WERI-Rb-1 (cell line): ENCODE data around the gene TTYH3.
"Not testable (repeated sequence)": the region's sequence is repeated elsewhere in the genome, so short reads cannot be mapped to it uniquely, and the experiment has no call there.

Experiments used
- DNase-seq: peaks from one replicate; pipeline ENCODE4 v3.0.0-alpha.2; 2020
- H3K27ac ChIP-seq: fragments of 250-450 bp; sonication (Bioruptor Pico); 2 replicates; pipeline ENCODE4 v1.5.1; 2020; ENCODE audit warnings: mild to moderate bottlenecking, moderate library complexity
- H3K27me3 ChIP-seq: fragments of 250-450 bp; sonication (Bioruptor Pico); 2 replicates; pipeline ENCODE4 v1.5.1; 2021; ENCODE audit warnings: mild to moderate bottlenecking, low read depth, moderate library complexity; ENCODE audit not compliant: insufficient read depth, severe bottlenecking
- H3K36me3 ChIP-seq: fragments of 250-450 bp; sonication (Bioruptor Pico); 2 replicates; pipeline ENCODE4 v1.5.1; 2020; ENCODE audit warnings: mild to moderate bottlenecking, moderate library complexity
- H3K4me3 ChIP-seq: 2 replicates; pipeline ENCODE4 v1.5.1; 2011; ENCODE audit warnings: low read depth, mild to moderate bottlenecking, control low read depth, low read length
- H3K9me3 ChIP-seq: fragments of 250-450 bp; sonication (Bioruptor Pico); 2 replicates; pipeline ENCODE4 v1.5.1; 2021; ENCODE audit warnings: mild to moderate bottlenecking, moderate library complexity; ENCODE audit not compliant: severe bottlenecking
- TF ChIP-seq, protein P1 (sequence below): IDR thresholded peaks from 2 replicates; pipeline ENCODE4 v1.5.1; 2011; ENCODE audit warnings: low read depth, mild to moderate bottlenecking, control low read depth, inconsistent platforms, low read length

Gene TTYH3

DNA sequence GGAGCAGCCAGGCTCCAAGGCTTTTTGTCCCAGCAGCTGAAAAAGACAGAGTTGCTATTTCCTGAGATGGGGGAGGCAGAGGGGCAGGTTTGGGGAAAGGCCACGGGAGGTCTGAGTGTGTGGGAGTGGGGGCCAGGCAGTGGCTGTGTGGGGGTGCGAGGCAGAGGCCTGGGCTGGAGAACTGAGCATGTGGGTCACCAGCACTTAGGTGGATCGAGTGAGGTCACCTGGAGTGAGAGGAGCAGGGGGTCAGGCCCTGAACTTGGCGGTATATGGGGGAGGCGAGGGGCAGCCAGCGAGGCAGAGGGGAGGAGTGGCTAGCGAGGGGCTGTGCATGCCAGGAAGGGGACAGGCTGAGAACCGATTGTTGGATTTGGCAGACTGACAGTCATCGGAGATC lies 44.7 kb upstream of the TTYH3 start:
- no peak overlapping the region for H3K27ac ChIP-seq

DNA sequence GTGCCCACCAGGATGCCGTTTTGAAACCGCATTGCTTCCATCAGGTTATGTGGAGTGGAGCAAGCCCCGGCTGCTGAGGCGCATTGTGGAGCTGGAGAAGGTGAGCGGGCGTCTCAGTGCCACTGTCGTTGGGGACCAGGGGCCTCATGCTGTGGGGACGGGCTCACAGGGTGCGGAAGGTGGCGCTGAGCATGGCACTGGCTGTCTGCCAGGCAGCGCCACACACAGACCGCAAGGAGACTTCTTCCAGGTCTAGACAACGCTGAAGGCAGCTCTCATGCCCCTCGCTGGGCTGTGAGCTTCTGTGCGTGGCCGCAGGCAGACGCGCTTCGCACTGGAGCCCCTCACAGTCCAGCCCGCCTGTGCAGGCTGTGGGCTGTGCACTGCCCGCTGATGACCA lies 44.0 kb upstream of the TTYH3 start:
- no peaks in the 10 kb centered on the region for H3K9me3 ChIP-seq
- H3K36me3 ChIP-seq: peaks cover 50% of the 10 kb centered on the region
- H3K4me3 ChIP-seq: no peak overlapping the region
- no peak overlapping the region for H3K27ac ChIP-seq
- TF ChIP-seq, protein P1, sequence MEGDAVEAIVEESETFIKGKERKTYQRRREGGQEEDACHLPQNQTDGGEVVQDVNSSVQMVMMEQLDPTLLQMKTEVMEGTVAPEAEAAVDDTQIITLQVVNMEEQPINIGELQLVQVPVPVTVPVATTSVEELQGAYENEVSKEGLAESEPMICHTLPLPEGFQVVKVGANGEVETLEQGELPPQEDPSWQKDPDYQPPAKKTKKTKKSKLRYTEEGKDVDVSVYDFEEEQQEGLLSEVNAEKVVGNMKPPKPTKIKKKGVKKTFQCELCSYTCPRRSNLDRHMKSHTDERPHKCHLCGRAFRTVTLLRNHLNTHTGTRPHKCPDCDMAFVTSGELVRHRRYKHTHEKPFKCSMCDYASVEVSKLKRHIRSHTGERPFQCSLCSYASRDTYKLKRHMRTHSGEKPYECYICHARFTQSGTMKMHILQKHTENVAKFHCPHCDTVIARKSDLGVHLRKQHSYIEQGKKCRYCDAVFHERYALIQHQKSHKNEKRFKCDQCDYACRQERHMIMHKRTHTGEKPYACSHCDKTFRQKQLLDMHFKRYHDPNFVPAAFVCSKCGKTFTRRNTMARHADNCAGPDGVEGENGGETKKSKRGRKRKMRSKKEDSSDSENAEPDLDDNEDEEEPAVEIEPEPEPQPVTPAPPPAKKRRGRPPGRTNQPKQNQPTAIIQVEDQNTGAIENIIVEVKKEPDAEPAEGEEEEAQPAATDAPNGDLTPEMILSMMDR: no peak
- H3K27me3 ChIP-seq: no peaks in the 10 kb centered on the region
- no peak for DNase-seq

More for the DNA sequence above, 44.7 kb upstream of the TTYH3 start:
- DNase-seq: no peak
- H3K9me3 ChIP-seq: no peaks in the 10 kb centered on the region
- H3K4me3 ChIP-seq: no peak overlapping the region
- TF ChIP-seq, protein P1: no peak
- no peaks in the 10 kb centered on the region for H3K27me3 ChIP-seq
- H3K36me3 ChIP-seq: peaks cover 43% of the 10 kb centered on the region

DNA sequence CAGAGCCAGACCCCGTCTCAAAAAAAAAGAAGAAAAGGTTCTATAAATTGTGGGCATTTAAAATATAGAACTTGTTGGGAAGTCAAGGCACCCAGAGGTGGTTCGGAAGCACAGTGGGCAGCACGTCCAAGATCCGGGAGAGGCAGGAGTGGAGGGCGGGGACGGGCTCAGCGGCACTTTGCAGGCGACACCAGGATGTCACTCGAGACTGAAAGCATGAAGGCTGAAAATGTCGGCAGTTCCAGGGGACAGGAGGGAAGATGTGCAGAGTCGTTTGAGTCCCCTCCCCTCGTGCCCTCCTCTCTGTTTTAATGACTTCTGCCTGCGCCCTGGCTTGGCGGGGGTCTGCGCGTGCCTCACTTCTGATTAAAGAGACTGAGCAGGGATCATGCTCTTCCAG lies 42.4 kb upstream of the TTYH3 start:
- no peak for DNase-seq
- Histone ChIP-seq H3K4me3 (no peak overlapping the region), H3K36me3 (peaks cover 60% of the 10 kb centered on the region), H3K27me3 (no peaks in the 10 kb centered on the region), H3K27ac (no peak overlapping the region), H3K9me3 (no peaks in the 10 kb centered on the region)
- TF ChIP-seq, protein P1: no peak

DNA sequence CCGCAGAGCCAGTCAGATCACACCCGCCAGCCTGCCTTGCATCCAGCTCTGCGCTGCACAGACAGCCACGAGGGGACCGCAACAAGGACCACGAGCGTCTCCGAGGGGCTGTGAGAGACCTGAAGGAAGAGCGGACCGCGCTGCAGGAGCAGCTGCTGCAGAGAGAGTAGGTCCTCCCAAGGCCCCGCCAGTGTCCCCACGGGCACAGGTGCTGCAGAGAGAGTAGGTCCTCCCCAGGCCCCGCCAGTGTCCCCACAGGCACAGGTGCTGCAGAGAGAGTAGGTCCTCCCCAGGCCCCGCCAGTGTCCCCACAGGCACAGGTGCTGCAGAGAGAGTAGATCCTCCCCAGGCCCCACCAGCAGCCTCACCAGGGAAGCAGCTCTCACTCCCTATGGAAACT lies 41.8 kb upstream of the TTYH3 start:
- not testable (repeated sequence) for H3K27me3 ChIP-seq, H3K9me3 ChIP-seq, DNase-seq, H3K27ac ChIP-seq, H3K4me3 ChIP-seq
- peaks cover 57% of the 10 kb centered on the region for H3K36me3 ChIP-seq

DNA sequence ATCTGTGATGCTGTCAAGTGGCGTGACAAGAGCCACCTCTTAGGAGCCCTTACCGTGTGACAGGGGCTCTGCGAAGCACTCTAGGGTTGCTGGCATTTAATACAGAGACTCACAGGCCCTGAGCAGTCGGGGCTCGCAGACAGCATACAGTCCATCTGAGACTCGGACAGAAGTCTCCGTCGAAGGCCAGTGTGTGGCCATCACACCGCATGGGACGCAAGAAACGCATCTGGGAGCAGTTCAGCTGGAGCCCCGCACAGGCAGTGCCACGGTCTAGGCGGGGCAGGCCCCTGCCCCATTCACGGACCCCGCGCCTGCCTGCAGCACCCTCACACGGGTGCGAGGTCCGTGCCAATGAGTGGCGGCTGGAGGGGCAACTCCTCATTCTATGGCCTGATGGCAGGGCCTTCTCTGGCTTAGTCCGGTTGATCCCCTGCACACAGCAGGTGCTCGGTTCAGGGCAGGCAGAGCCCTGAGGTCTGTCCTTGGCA lies 39.4 kb upstream of the TTYH3 start:
- peaks cover 44% of the 10 kb centered on the region for H3K36me3 ChIP-seq
- H3K27ac ChIP-seq: no peak overlapping the region
- no peak overlapping the region for H3K4me3 ChIP-seq
- TF ChIP-seq, protein P1: no peak
- no peaks in the 10 kb centered on the region for H3K9me3 ChIP-seq
- no peak for DNase-seq
- H3K27me3 ChIP-seq: no peaks in the 10 kb centered on the region

DNA sequence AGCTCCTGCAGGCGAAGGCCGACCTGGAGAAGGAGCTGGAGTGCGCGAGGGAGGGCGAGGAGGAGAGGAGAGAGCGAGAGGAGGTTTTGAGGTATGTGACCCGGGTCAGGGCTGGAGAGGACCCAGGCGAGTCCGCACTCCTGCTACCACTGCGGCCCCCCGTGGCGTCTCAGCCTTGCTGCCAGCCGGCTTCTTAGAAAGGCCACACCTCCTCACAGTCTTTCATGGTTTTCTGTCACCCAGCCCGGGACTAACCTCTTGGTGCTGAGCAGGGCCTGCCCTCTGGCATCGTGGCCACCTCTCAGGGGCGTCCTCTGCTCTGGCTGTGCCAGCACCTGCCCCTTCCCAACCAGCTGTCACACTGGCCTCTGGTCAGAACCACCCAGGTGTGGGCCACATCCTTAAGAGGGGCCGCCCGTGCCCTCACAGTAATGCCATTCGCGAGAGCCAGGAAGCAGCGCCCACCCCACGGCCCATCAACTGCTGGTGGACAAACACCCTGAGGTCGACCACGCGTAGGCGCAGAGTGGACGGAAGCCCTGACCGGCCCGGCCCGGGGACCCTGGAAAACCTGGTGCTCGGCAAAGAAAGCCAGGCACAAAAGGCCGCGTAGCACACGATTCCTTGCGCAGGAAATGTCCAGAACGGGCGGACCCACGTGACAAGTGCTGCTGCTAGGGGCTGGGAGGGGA lies 38.6 kb upstream of the TTYH3 start:
- DNase-seq: no peak
- H3K9me3 ChIP-seq: no peaks in the 10 kb centered on the region
- no peaks in the 10 kb centered on the region for H3K27me3 ChIP-seq
- no peak overlapping the region for H3K4me3 ChIP-seq
- H3K27ac ChIP-seq: no peak overlapping the region
- peaks cover 42% of the 10 kb centered on the region for H3K36me3 ChIP-seq
- TF ChIP-seq, protein P1: no peak
